ENCODE data around the gene FAM120B.

FAM120B gene

DNA sequence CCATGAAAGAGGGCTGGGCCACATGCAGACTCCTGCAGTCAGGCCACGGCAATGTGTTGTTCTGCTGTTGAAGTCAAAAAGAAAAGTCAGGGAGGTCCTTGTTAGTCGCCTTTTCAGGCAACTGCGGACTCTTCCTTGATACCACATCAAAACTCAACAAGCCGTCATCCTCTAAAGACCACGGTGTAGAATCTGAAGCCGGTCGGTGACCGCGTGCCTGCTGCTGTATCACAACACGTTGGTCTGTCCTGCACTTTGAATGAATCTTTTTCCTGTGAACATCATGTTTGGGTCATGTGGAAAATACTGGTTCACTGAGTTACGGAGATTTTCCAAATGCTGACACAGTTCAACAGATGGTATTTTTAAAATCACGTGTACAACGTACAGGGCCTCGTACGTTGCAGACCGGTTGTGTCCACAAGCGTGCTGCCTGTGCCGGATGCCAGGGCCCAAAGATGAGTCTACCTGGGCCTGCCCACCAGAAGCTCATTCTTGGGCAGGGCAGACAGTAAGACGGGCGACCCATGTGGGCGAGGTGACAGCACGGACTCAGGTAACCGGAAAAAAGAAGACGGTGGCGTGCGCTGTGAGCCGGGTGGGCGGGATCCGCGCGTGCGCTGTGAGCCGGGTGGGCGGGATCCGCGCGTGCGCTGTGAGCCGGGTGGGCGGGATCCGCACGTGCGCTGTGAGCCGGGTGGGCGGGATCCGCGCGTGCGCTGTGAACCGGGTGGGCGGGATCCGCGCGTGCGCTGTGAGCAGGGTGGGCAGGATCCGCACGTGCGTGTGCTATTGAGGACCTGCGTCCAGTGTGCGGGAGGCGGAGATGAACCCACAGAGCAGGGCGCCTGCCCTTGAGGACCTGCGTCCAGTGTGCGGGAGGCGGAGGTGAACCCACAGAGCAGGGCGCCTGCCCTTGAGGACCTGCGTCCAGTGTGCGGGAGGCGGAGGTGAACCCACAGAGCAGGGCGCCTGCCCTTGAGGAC lies 114.5 kb downstream of the FAM120B start:
- TF ChIP-seq GABPA (IDR thresholded peaks at IDR 0.05; ENCODE audit: low read depth) (no peak), SPI1 (IDR thresholded peaks at IDR 0.05; ENCODE audit: borderline replicate concordance, low read depth) (no peak), POLR2AphosphoS5 (IDR thresholded peaks at IDR 0.05; ENCODE audit: low read depth) (no peak), CTCF (IDR thresholded peaks at IDR 0.05; ENCODE audit: insufficient read depth, low read length) (no peak), REST (IDR thresholded peaks at IDR 0.05; ENCODE audit: insufficient replicate concordance, low read depth) (no peak)
- Histone ChIP-seq H3K27ac (replicated peaks) (no peak overlapping the region), H3K4me3 (replicated peaks; ENCODE audit: insufficient read depth, low read length) (no peak overlapping the region), H3K27me3 (ENCODE audit: insufficient read depth, poor library complexity, severe bottlenecking) (no peaks in the 10 kb centered on the region)
- DNase-seq (ENCODE audit: low read depth in 1 of 2, low spot score in 1 of 2): no peak

- Histone ChIP-seq H3K27ac (replicated peaks) (no peak overlapping the region), H3K27me3 (ENCODE audit: insufficient read depth, poor library complexity, severe bottlenecking) (no peaks in the 10 kb centered on the region), H3K4me3 (replicated peaks; ENCODE audit: insufficient read depth, low read length) (no peak overlapping the region)
- no peak for TF ChIP-seq POLR2AphosphoS5 (IDR thresholded peaks at IDR 0.05; ENCODE audit: low read depth)
- TF ChIP-seq SPI1 (IDR thresholded peaks at IDR 0.05; ENCODE audit: borderline replicate concordance, low read depth): no peak
- TF ChIP-seq GABPA (IDR thresholded peaks at IDR 0.05; ENCODE audit: low read depth): no peak
- TF ChIP-seq REST (IDR thresholded peaks at IDR 0.05; ENCODE audit: insufficient replicate concordance, low read depth): no peak
- TF ChIP-seq CTCF (IDR thresholded peaks at IDR 0.05; ENCODE audit: insufficient read depth, low read length): no peak
- no peak for DNase-seq (ENCODE audit: low read depth in 1 of 2, low spot score in 1 of 2)
Measured at GRCh38 chr6:170421921-170422320, 115.4 kb downstream of the FAM120B start.

DNA sequence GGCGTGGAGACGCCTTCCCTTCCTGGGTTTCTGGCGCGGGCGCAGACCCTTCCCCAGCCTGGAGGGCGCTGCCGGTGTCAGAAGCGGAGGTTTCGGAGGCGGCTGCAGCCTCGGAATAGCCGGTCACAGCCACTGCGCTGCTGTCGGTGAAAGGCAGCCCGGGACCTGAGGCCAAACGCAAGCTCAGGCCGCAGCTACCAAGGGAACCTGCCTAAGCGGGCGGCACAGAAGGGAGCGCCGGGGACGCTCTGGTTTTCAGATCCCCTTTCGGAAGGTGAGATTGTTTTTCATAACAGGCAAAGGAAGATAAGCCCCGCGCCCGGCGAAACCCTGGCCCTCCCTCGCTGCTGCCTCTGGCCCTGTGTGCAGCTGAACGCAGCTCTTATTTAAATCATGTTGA lies 116.5 kb downstream of the FAM120B start:
- H3K4me3 ChIP-seq (replicated peaks; ENCODE audit: insufficient read depth, low read length): no peak overlapping the region
- no peak for DNase-seq (ENCODE audit: low read depth in 1 of 2, low spot score in 1 of 2)
- no peak overlapping the region for H3K27ac ChIP-seq (replicated peaks)
- TF ChIP-seq SPI1 (IDR thresholded peaks at IDR 0.05; ENCODE audit: borderline replicate concordance, low read depth) (no peak), POLR2AphosphoS5 (IDR thresholded peaks at IDR 0.05; ENCODE audit: low read depth) (no peak), REST (IDR thresholded peaks at IDR 0.05; ENCODE audit: insufficient replicate concordance, low read depth) (no peak), CTCF (IDR thresholded peaks at IDR 0.05; ENCODE audit: insufficient read depth, low read length) (no peak), GABPA (IDR thresholded peaks at IDR 0.05; ENCODE audit: low read depth) (no peak)
- H3K27me3 ChIP-seq (ENCODE audit: insufficient read depth, poor library complexity, severe bottlenecking): no peaks in the 10 kb centered on the region

Data from HL-60 (cell line).